Activated T-helper 17 cell treated with anti-CD3 and anti-CD28 coated beads, Interleukin-2, amount 50 U/mL, for 72 hours (primary cell): Measurements from ENCODE around the gene APOO. TPM values are rescaled to one million over a fixed set of nuclear protein-coding genes. Genes with fewer than 3 reads are reported as not detected.

Source experiments
- ATAC-seq: fragments of 150-1000 bp; cut with Tn5 transposase; replicated peaks from 2 replicates; pipeline ENCODE4 v1.10.0; 2021; ENCODE audit warnings: mild to moderate bottlenecking, moderate library complexity
- H3K27ac Mint-ChIP-seq: one replicate; pipeline ENCODE4 v1.8.0; 2022; ENCODE audit warnings: mixed read lengths
- H3K27me3 Mint-ChIP-seq: one replicate; pipeline ENCODE4 v1.8.0; 2022; ENCODE audit warnings: mixed read lengths
- H3K36me3 Mint-ChIP-seq: one replicate; pipeline ENCODE4 v1.8.0; 2022; ENCODE audit warnings: low read depth, mild to moderate bottlenecking, mixed read lengths
- H3K4me1 Mint-ChIP-seq: one replicate; pipeline ENCODE4 v1.8.0; 2022; ENCODE audit warnings: mixed read lengths
- H3K4me3 Mint-ChIP-seq: one replicate; pipeline ENCODE4 v1.8.0; 2022; ENCODE audit warnings: mild to moderate bottlenecking, mixed read lengths
- H3K9me3 Mint-ChIP-seq: one replicate; pipeline ENCODE4 v1.8.0; 2022; ENCODE audit warnings: mixed read lengths
- total RNA-seq, 2 donors: library from RNA; stranded (reverse); gene quantifications; one replicate each; pipeline ENCODE4 v1.2.3, GENCODE V29; 2022

APOO gene
- 10 to 100 TPM; 15.3 to 25.4 TPM for total RNA-seq

DNA sequence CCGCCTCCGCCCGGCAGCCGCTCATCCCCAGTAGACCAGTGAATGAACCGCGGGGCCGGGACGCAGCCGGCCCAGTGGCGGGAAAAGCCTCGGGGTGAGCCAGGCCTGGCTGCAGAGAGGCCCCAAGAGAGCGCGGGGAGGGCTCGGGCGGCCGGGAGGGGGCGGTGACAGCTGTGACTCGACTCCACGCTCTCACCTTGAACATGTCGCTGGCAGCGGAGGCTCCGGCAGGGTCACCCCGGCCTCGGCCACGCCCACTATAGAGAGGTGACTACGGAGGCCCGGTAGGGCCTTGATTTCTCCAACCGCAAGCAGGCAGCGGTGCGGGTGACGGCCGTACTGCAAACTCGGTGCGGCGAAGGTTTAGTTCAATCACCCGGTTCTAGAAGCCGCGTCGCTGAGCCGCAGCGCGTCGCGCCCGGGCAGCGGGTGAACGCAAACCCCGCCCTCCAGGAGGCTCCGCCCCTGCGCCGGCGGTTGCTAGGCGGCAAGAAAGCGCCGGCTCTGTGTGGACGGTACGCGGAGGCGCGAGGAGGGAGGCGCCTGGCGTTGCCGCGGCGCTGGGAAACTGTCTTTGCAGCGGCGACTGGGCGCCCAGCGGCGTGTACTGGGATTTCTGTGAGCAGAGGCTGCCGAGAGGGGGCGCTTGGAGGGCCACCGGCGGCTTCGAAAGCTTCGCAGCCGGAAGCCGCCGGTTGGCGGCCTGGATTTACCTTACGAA, at the start of gene APOO, which contains the start of gene CXorf58:
Gene APOO (minus strand): TSS at position 441 of the 721 bp plus-strand sequence. CDS start 236 bp downstream, at position 205.
Gene CXorf58 (plus strand): TSS at position 509 of the 721 bp plus-strand sequence. CDS start 2,297 bp downstream, outside the sequence.
- ATAC-seq: peak; percentile 94
- Mint-ChIP-seq H3K27ac (peak within 1 kb of the TSS; percentile 73), H3K27me3 (no peaks in the 10 kb centered on the region), H3K36me3 (no peaks in the 10 kb centered on the region), H3K9me3 (no peaks in the 10 kb centered on the region), H3K4me1 (no peaks in the 10 kb centered on the region), H3K4me3 (peak within 1 kb of the TSS; percentile 59)

DNA sequence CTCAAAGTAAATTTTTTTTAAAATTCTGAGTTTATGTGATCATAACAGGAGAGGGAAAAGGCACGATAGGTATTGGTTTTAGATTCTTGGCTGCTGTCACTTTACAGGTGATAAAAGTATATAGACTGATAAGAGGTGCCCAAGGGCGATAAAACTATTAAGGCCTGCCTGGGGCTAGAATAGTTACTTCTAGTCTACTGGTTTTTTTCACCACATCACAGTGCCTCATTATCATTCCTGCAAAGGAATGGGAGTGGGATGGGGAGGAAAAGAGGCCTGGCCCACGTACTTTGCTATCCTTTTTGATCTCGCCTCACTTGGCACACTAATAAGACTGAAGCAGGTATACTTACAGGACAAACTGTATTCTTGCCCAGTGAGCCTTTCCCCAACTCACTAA, 46.7 kb upstream of the APOO start:
- H3K36me3 Mint-ChIP-seq: no peaks in the 10 kb centered on the region
- no peaks in the 10 kb centered on the region for H3K27me3 Mint-ChIP-seq
- H3K4me1 Mint-ChIP-seq: no peaks in the 10 kb centered on the region
- H3K4me3 Mint-ChIP-seq: peak overlapping the region; percentile 75
- no peak for ATAC-seq
- H3K27ac Mint-ChIP-seq: no peak overlapping the region
- no peaks in the 10 kb centered on the region for H3K9me3 Mint-ChIP-seq

DNA sequence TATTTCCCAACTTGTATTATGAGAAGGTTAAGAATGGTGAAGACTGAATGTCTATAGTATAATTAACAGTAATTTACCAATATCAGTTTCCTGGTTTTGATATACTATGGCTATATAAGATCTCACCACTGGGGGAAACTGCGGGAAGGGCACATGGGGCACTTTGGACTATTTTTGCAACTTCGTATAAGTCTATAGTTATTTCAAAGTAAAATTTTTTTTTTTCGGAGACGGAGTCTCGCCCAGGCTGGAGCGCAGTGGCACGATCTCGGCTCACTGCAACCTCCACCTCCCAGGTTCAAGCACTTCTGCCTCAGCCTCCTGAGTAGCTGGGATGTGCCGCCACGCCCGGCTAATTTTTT, 46.2 kb upstream of the APOO start:
- peak overlapping the region; percentile 75 for H3K4me3 Mint-ChIP-seq
- H3K27me3 Mint-ChIP-seq: no peaks in the 10 kb centered on the region
- no peak for ATAC-seq
- no peaks in the 10 kb centered on the region for H3K36me3 Mint-ChIP-seq
- no peaks in the 10 kb centered on the region for H3K9me3 Mint-ChIP-seq
- H3K27ac Mint-ChIP-seq: peak overlapping the region; percentile 82
- H3K4me1 Mint-ChIP-seq: no peaks in the 10 kb centered on the region

DNA sequence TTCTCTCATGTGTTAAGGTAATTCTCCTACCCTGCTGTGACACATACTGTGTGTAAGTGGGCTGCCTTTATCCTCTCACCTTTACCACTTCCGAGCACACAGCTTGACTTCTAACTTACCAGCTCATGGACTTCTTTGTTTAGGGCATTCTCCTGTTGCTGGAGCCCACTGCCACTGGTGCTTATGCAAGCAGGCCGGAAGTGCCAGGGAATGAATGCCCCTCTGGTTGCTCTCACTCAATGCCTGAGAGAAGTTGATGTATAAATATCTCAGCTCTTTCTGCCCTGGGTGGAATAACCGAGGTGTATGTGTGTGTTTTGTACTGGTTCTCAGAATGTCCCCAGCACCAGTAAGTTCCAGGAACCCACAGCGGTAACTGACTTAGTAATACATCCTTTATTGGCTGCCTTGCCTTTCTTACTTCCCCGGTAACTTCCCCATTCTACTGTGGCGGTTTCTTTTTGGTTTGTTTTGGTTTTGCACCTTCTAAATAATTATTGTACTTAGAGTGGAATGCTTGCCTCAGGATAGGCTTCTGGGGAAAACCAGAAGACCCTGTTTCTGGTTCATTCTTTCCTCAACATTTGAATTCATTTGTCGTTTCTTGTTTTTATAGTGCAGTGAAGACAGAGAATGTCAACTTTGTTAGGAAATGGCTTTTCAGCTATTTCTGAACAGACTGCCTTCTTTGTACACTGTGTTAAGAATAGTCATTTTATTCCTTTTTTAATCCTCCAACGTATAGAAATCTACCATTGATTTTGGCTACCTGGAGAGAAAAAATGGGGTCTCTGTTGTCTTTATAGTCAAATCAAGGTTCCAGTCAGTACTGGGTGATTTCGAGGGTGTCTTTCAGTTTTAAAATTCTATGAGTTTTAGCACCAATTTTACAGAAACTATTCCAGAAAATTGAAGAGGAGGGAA, 45.5 kb upstream of the APOO start:
- peak; percentile 96 for ATAC-seq
- Mint-ChIP-seq H3K4me3 (peak overlapping the region; percentile 75), H3K27ac (peak overlapping the region; percentile 82), H3K4me1 (no peaks in the 10 kb centered on the region), H3K27me3 (no peaks in the 10 kb centered on the region), H3K36me3 (no peaks in the 10 kb centered on the region), H3K9me3 (no peaks in the 10 kb centered on the region)

DNA sequence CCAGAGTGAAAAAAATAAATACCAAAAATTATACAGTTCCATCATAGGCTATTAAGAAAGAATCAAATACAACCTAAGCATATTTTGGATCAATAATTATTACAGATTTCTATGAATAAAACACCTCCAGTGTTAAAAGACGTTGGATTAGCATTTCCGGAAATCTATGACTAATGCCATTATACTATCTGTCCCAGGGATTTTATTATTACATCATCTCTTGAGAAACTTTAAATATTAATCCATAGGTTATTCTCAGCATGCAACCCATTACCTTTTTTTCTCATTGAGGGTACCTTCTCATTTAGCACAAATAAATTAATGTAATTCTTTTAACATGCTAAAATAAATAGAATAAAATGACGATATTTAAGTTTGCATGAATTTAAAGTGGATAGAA, 44.7 kb upstream of the APOO start:
- no peaks in the 10 kb centered on the region for H3K36me3 Mint-ChIP-seq
- peak overlapping the region; percentile 75 for H3K4me3 Mint-ChIP-seq
- no peaks in the 10 kb centered on the region for H3K4me1 Mint-ChIP-seq
- H3K27ac Mint-ChIP-seq: no peak overlapping the region
- no peak for ATAC-seq
- H3K9me3 Mint-ChIP-seq: no peaks in the 10 kb centered on the region
- H3K27me3 Mint-ChIP-seq: no peaks in the 10 kb centered on the region

DNA sequence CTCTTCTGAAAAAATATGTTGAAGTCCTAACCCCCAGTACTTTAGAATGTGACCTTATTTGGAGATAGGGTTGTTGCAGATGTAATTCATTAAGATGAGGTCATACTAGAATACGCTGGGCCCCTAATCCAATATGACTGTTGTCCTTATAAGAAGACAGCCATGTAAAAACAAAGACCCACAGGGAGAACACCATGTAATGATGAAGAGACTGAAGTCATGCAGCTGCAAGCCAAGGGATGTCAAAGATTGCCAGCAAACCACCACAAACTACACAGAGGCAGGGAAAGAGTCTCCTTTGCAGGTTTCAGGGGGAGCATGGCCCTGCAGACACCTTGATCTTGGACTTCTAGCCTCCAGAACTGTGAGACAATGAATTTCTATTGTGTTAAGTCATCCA, 37.5 kb upstream of the APOO start:
- Mint-ChIP-seq H3K36me3 (no peaks in the 10 kb centered on the region), H3K4me1 (no peaks in the 10 kb centered on the region), H3K27me3 (no peaks in the 10 kb centered on the region), H3K9me3 (no peaks in the 10 kb centered on the region), H3K27ac (no peak overlapping the region), H3K4me3 (no peak overlapping the region)
- ATAC-seq: no peak

DNA sequence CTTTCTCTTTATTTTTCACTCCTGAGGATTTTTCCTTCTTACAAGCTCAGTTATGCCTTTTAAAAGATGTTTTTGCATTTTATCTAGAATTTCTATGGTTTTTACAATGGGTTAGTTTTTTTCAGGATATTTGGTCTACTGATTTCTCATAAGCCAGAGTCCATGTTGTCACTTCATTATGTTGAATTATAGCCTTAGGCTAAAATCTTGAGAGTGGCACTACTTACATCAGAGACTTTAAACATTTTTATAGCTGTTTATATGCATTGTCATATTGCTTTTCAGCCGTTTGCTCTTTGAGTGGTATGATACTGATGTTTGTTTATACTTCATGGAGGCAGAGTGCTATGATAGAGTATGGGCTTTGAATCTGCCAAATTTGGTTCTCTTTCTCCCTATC, 36.5 kb upstream of the APOO start:
- Mint-ChIP-seq H3K36me3 (no peaks in the 10 kb centered on the region), H3K27ac (no peak overlapping the region), H3K9me3 (no peaks in the 10 kb centered on the region), H3K4me3 (no peak overlapping the region), H3K27me3 (no peaks in the 10 kb centered on the region), H3K4me1 (no peaks in the 10 kb centered on the region)
- no peak for ATAC-seq

DNA sequence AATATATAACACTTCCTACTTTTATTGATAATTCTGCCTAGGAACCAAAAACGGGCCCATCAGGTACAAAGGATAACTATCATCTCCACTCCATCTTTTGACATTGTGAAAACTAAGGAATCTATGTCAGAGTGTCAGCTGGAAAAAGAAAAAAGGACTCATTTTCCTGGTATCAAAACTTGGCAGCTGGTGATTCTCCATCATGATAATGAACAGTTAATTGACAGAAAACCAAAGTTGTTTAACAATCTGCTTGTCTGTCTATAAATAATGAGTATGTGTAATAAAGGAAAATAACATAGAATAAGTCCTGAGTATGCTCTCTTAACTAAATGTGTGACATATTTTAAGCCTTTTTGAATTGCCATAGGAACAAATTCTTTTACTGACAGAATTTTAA, 31.5 kb upstream of the APOO start:
- H3K4me1 Mint-ChIP-seq: no peaks in the 10 kb centered on the region
- no peaks in the 10 kb centered on the region for H3K27me3 Mint-ChIP-seq
- H3K36me3 Mint-ChIP-seq: no peaks in the 10 kb centered on the region
- ATAC-seq: no peak
- H3K4me3 Mint-ChIP-seq: no peak overlapping the region
- no peak overlapping the region for H3K27ac Mint-ChIP-seq
- no peaks in the 10 kb centered on the region for H3K9me3 Mint-ChIP-seq

DNA sequence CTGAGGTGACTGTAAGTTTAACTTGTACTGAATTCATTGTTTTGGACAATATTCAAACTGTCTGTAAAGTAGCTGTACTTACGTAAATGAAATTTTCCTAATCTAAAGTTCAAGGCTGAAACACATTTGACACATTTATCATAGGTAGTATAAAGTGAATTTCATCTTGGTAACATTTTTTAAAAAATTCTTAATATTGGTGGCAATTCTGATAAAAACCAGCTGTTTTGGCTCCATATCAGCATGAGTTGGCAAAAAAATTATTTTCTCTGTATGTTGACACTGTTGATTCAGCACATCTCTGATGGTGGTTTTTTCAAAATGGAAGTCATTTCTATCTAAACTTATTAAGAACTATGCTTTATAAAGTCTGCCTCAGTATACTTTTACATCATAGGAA, 31.0 kb upstream of the APOO start:
- Mint-ChIP-seq H3K27me3 (no peaks in the 10 kb centered on the region), H3K27ac (no peak overlapping the region), H3K4me1 (no peaks in the 10 kb centered on the region), H3K36me3 (no peaks in the 10 kb centered on the region), H3K9me3 (no peaks in the 10 kb centered on the region), H3K4me3 (no peak overlapping the region)
- no peak for ATAC-seq

DNA sequence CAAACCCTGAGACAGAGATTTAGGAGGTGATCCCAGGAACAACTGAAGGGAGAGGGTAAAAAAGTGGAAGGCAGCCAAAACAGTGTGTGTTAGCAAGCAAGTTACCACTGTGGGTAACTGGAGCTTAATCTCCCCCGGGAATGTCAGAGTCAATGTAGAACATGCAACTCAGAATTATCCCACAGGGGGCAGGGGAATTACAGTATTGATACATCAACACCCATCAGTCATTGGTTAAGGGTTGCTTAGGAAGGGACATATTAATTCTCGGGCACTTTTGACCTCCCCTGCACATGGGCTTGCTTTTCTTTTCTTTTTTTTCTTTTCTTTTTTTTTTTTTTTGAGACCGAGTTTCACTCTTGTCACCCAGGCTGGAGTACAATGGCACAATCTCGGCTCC, 29.4 kb upstream of the APOO start:
- H3K4me3 Mint-ChIP-seq: no peak overlapping the region
- H3K27me3 Mint-ChIP-seq: no peaks in the 10 kb centered on the region
- H3K27ac Mint-ChIP-seq: no peak overlapping the region
- no peaks in the 10 kb centered on the region for H3K4me1 Mint-ChIP-seq
- H3K36me3 Mint-ChIP-seq: no peaks in the 10 kb centered on the region
- ATAC-seq: no peak
- no peaks in the 10 kb centered on the region for H3K9me3 Mint-ChIP-seq

DNA sequence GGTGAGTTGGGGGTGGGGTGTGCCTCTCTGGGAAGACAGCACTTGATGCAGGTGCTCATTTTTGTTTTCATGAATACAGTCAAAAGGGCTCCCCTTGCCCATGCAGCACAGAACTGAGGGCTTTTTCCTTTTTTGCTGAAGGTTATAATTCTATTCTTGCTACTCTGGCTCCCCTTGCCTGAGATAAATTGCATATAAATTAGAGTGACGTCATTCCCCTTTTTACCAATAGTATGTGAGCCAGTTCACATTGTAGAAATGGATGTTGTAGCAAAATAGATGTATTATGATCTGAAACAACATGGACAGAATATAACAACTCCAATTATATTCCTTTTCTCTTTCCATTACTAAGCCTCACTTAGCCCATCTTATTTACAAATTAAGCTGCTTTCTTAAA, 28.4 kb upstream of the APOO start:
- Mint-ChIP-seq H3K4me3 (no peak overlapping the region), H3K27ac (no peak overlapping the region), H3K9me3 (no peaks in the 10 kb centered on the region), H3K27me3 (no peaks in the 10 kb centered on the region), H3K4me1 (peaks cover 1% of the 10 kb centered on the region), H3K36me3 (no peaks in the 10 kb centered on the region)
- ATAC-seq: no peak

DNA sequence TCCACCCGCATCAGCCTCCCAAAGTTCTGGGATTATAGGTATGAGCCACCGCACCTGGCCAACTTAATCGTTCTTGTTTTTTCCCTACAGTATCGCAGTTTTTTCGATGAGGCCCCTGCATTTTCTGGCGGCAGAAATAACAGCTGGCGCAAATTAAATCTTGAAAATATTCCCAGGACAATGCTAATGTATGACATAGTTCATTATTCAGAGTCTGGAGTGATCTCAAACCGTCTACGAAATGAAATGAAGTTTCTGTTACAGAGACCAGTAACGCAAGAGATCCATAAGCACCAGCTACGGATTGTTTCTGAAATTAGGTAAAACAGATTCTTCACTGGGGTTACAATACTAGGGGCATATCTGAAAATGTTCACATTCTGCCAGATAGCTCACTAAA, 27.4 kb upstream of the APOO start:
- H3K36me3 Mint-ChIP-seq: no peaks in the 10 kb centered on the region
- ATAC-seq: no peak
- no peak overlapping the region for H3K27ac Mint-ChIP-seq
- H3K9me3 Mint-ChIP-seq: no peaks in the 10 kb centered on the region
- no peak overlapping the region for H3K4me3 Mint-ChIP-seq
- no peaks in the 10 kb centered on the region for H3K27me3 Mint-ChIP-seq
- H3K4me1 Mint-ChIP-seq: peaks cover 4% of the 10 kb centered on the region

DNA sequence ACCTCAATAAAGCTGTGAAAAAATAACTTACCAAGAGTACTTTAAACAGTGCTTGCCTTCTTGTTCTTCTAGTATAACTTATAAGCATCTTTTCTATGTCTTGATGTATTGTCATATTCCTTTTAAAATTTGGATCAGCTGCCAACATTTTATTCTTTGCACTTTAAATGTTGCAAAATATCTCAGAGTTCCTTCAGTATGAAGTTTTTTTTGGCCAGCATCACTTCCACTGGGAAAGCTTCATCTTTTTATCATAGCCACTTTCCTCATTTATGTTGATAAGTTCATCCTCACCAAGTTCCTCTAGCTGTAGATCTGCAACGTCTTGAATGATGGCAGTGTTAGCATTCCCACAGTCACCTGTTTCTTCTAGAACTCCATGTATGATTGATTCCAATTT, 24.3 kb upstream of the APOO start:
- no peaks in the 10 kb centered on the region for H3K9me3 Mint-ChIP-seq
- H3K4me3 Mint-ChIP-seq: peak overlapping the region; percentile 7
- H3K27me3 Mint-ChIP-seq: no peaks in the 10 kb centered on the region
- H3K4me1 Mint-ChIP-seq: peaks cover 4% of the 10 kb centered on the region
- ATAC-seq: no peak
- H3K36me3 Mint-ChIP-seq: no peaks in the 10 kb centered on the region
- no peak overlapping the region for H3K27ac Mint-ChIP-seq

DNA sequence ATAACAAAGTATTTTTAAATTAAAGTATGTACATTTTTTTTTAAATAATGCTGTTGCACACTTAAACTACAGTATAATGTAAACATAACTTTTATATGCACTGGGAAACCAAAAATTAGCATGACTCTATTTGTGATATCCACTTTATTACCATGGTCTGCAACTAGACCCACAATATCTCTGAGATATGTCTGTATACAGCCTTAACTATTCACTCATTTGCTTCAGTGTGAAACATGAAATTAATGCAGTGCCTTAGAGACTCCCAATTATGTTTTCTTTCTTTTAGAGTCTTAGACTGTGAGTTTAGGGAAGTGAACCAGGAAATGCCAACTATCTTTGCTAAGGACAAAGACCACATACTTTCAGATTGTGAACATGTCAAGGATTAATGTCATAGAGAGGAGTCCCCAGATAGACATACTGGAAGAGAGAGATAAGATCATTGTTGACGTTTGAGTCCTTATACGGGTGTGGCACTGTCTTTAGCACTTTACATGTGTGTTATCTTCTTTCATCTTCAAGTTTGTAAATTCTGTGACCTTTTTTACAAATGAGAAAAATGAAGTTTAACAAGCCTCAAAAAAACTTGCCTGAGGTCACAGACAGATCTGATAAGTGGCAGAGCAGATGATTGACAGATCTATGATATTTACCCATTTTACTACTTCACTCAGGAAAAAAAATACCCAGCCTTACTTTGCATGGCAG, 23.3 kb upstream of the APOO start:
- Mint-ChIP-seq H3K9me3 (no peaks in the 10 kb centered on the region), H3K4me3 (peak overlapping the region; percentile 61), H3K36me3 (no peaks in the 10 kb centered on the region), H3K4me1 (peaks cover 4% of the 10 kb centered on the region), H3K27me3 (no peaks in the 10 kb centered on the region), H3K27ac (peak overlapping the region; percentile 90)
- ATAC-seq: no peak
